Upper lobe of right lung (tissue), 1 donor: ENCODE results near the gene ABCC11. TPM values are rescaled to one million over a fixed set of nuclear protein-coding genes. Genes with fewer than 3 reads are reported as not detected.

Experiments
- ATAC-seq: fragments of 200-7000 bp; cut with Tn5 transposase; one replicate; pipeline ENCODE4 v1.9.1; 2020; ENCODE audit warnings: mild to moderate bottlenecking, moderate library complexity
- DNase-seq: peaks from one replicate; pipeline ENCODE4 v3.0.0-alpha.2; 2020
- H3K27ac ChIP-seq: fragments of 200-600 bp; one replicate; pipeline ENCODE4 v1.8.0; 2022
- H3K27me3 ChIP-seq: fragments of 200-600 bp; one replicate; pipeline ENCODE4 v1.8.0; 2022; ENCODE audit warnings: mild to moderate bottlenecking
- H3K36me3 ChIP-seq: fragments of 200-600 bp; one replicate; pipeline ENCODE4 v1.8.0; 2022
- H3K4me1 ChIP-seq: fragments of 200-600 bp; one replicate; pipeline ENCODE4 v1.8.0; 2022
- H3K4me3 ChIP-seq: fragments of 200-600 bp; one replicate; pipeline ENCODE4 v1.8.0; 2022; ENCODE audit warnings: mild to moderate bottlenecking
- H3K9me3 ChIP-seq: fragments of 200-600 bp; one replicate; pipeline ENCODE4 v1.8.0; 2022
- CTCF ChIP-seq: fragments of 200-600 bp; IDR thresholded peaks from one replicate; pipeline ENCODE4 v1.8.0; 2022; ENCODE audit warnings: antibody characterized with exemption
- intact Hi-C: fragments of 100-400 bp; cut with DNase I; formaldehyde crosslinking; loops from one replicate; pipeline ENCODE4 v1.11.0; 2022
- total RNA-seq: library from RNA; stranded (reverse); fragmentation: NEBNext Ultra II Directional; extraction: Animal tissue kit (Norgen Biotek cat#: 25700); gene quantifications from one replicate; pipeline ENCODE4 v1.2.1, GENCODE V29; 2021
- donor health status: DM: no; HTN: yes; CAD: no; lungs with severe emphysema.

The ABCC11 gene
- total RNA-seq, 1 donor from 2014 or later = not detected

GRCh38 chr16:48126801-48127644 is 120.3 kb downstream of the ABCC11 start:
- DNase-seq = peak; percentile 85
- ATAC-seq = peak; percentile 86
- no peak for TF ChIP-seq CTCF

GRCh38 chr16:48125888-48126287 is 121.5 kb downstream of the ABCC11 start:
- intact Hi-C loops = no loop called here
- Histone ChIP-seq H3K4me3 (no peak overlapping the region), H3K4me1 (peaks cover 5% of the 10 kb centered on the region), H3K27ac (peak overlapping the region; percentile 38), H3K36me3 (no peaks in the 10 kb centered on the region), H3K27me3 (no peaks in the 10 kb centered on the region), H3K9me3 (no peaks in the 10 kb centered on the region)
- no peak for TF ChIP-seq CTCF
- ATAC-seq (no peak), DNase-seq (no peak)

More at GRCh38 chr16:48126801-48127644, 120.3 kb downstream of the ABCC11 start:
- intact Hi-C loops = no loop called here
- no peaks in the 10 kb centered on the region for H3K9me3 ChIP-seq
- H3K4me3 ChIP-seq = no peak overlapping the region
- H3K27me3 ChIP-seq = no peaks in the 10 kb centered on the region
- no peaks in the 10 kb centered on the region for H3K36me3 ChIP-seq
- H3K4me1 ChIP-seq = peaks cover 5% of the 10 kb centered on the region
- peak overlapping the region; percentile 38 for H3K27ac ChIP-seq

- H3K9me3 ChIP-seq = no peaks in the 10 kb centered on the region
- H3K36me3 ChIP-seq = no peaks in the 10 kb centered on the region
- H3K27ac ChIP-seq = no peak overlapping the region
- TF ChIP-seq CTCF = no peak
- no peaks in the 10 kb centered on the region for H3K27me3 ChIP-seq
- H3K4me1 ChIP-seq = peaks cover 5% of the 10 kb centered on the region
- ATAC-seq (no peak), DNase-seq (no peak)
- intact Hi-C loops = no loop called here
- H3K4me3 ChIP-seq = no peak overlapping the region
Observed at GRCh38 chr16:48124266-48124665, 123.1 kb downstream of the ABCC11 start.

GRCh38 chr16:48123104-48123788 is 124.1 kb downstream of the ABCC11 start:
- no peak for TF ChIP-seq CTCF
- ATAC-seq (no peak), DNase-seq (no peak)
- no peak overlapping the region for H3K4me3 ChIP-seq
- intact Hi-C loops = no loop called here
- no peaks in the 10 kb centered on the region for H3K9me3 ChIP-seq
- no peaks in the 10 kb centered on the region for H3K27me3 ChIP-seq
- H3K36me3 ChIP-seq = no peaks in the 10 kb centered on the region
- H3K4me1 ChIP-seq = peaks cover 5% of the 10 kb centered on the region
- H3K27ac ChIP-seq = no peak overlapping the region

GRCh38 chr16:48121276-48121675 is 126.1 kb downstream of the ABCC11 start:
- Histone ChIP-seq H3K27ac (no peak overlapping the region), H3K36me3 (no peaks in the 10 kb centered on the region), H3K4me1 (peaks cover 2% of the 10 kb centered on the region), H3K27me3 (no peaks in the 10 kb centered on the region), H3K4me3 (no peak overlapping the region), H3K9me3 (no peaks in the 10 kb centered on the region)
- no peak for DNase-seq
- ATAC-seq = no peak
- no peak for TF ChIP-seq CTCF
- intact Hi-C loops = no loop called here
